ENCODE measurements around the gene CDCA4.

CDCA4 gene

GRCh38 chr14:104969741-104970230, 51.1 kb downstream of the CDCA4 start:
- peaks cover 3% of the 10 kb centered on the region for H3K27me3 ChIP-seq (ENCODE audit: control insufficient read depth, insufficient read depth, low read length)
- H3K36me3 ChIP-seq (ENCODE audit: control insufficient read depth, insufficient read depth, low read length): no peaks in the 10 kb centered on the region
- peak overlapping the region; percentile 97 for H3K27ac ChIP-seq (ENCODE audit: low read depth, low read length)
- no peak overlapping the region for H3K9ac ChIP-seq (ENCODE audit: low read length)
- peak overlapping the region; percentile 65 for H3K4me3 ChIP-seq (ENCODE audit: low read length)
- H3K4me1 ChIP-seq (ENCODE audit: control insufficient read depth, insufficient read depth, low read length): peaks cover 62% of the 10 kb centered on the region

GRCh38 chr14:104968541-104969401, 52.1 kb downstream of the CDCA4 start:
- Histone ChIP-seq H3K27me3 (ENCODE audit: control insufficient read depth, insufficient read depth, low read length) (peaks cover 3% of the 10 kb centered on the region), H3K4me3 (ENCODE audit: low read length) (peak overlapping the region; percentile 65), H3K36me3 (ENCODE audit: control insufficient read depth, insufficient read depth, low read length) (no peaks in the 10 kb centered on the region), H3K27ac (ENCODE audit: low read depth, low read length) (peak overlapping the region; percentile 97), H3K9ac (ENCODE audit: low read length) (no peak overlapping the region), H3K4me1 (ENCODE audit: control insufficient read depth, insufficient read depth, low read length) (peaks cover 54% of the 10 kb centered on the region)

GRCh38 chr14:104968153-104968527, 52.7 kb downstream of the CDCA4 start:
- no peaks in the 10 kb centered on the region for H3K36me3 ChIP-seq (ENCODE audit: control insufficient read depth, insufficient read depth, low read length)
- H3K9ac ChIP-seq (ENCODE audit: low read length): no peak overlapping the region
- H3K4me3 ChIP-seq (ENCODE audit: low read length): peak overlapping the region; percentile 65
- H3K27ac ChIP-seq (ENCODE audit: low read depth, low read length): peak overlapping the region; percentile 97
- H3K27me3 ChIP-seq (ENCODE audit: control insufficient read depth, insufficient read depth, low read length): peaks cover 3% of the 10 kb centered on the region
- peaks cover 49% of the 10 kb centered on the region for H3K4me1 ChIP-seq (ENCODE audit: control insufficient read depth, insufficient read depth, low read length)

- Histone ChIP-seq H3K4me1 (ENCODE audit: control insufficient read depth, insufficient read depth, low read length) (peaks cover 44% of the 10 kb centered on the region), H3K4me3 (ENCODE audit: low read length) (peak overlapping the region; percentile 53), H3K36me3 (ENCODE audit: control insufficient read depth, insufficient read depth, low read length) (no peaks in the 10 kb centered on the region), H3K9ac (ENCODE audit: low read length) (peak overlapping the region; percentile 22), H3K27ac (ENCODE audit: low read depth, low read length) (peak overlapping the region; percentile 97), H3K27me3 (ENCODE audit: control insufficient read depth, insufficient read depth, low read length) (peaks cover 3% of the 10 kb centered on the region)
Measured at GRCh38 chr14:104967386-104968152, 53.3 kb downstream of the CDCA4 start.

- peaks cover 38% of the 10 kb centered on the region for H3K4me1 ChIP-seq (ENCODE audit: control insufficient read depth, insufficient read depth, low read length)
- no peaks in the 10 kb centered on the region for H3K36me3 ChIP-seq (ENCODE audit: control insufficient read depth, insufficient read depth, low read length)
- peak overlapping the region; percentile 53 for H3K4me3 ChIP-seq (ENCODE audit: low read length)
- H3K9ac ChIP-seq (ENCODE audit: low read length): no peak overlapping the region
- peaks cover 3% of the 10 kb centered on the region for H3K27me3 ChIP-seq (ENCODE audit: control insufficient read depth, insufficient read depth, low read length)
- H3K27ac ChIP-seq (ENCODE audit: low read depth, low read length): peak overlapping the region; percentile 97
Measured at GRCh38 chr14:104966981-104967385, 53.9 kb downstream of the CDCA4 start.

- Histone ChIP-seq H3K4me1 (ENCODE audit: control insufficient read depth, insufficient read depth, low read length) (peaks cover 31% of the 10 kb centered on the region), H3K9ac (ENCODE audit: low read length) (no peak overlapping the region), H3K4me3 (ENCODE audit: low read length) (no peak overlapping the region), H3K36me3 (ENCODE audit: control insufficient read depth, insufficient read depth, low read length) (no peaks in the 10 kb centered on the region), H3K27me3 (ENCODE audit: control insufficient read depth, insufficient read depth, low read length) (peaks cover 3% of the 10 kb centered on the region), H3K27ac (ENCODE audit: low read depth, low read length) (peak overlapping the region; percentile 97)
Measured at GRCh38 chr14:104966261-104966865, 54.5 kb downstream of the CDCA4 start.

GRCh38 chr14:104965561-104966231, 55.2 kb downstream of the CDCA4 start:
- Histone ChIP-seq H3K36me3 (ENCODE audit: control insufficient read depth, insufficient read depth, low read length) (no peaks in the 10 kb centered on the region), H3K27ac (ENCODE audit: low read depth, low read length) (peak overlapping the region; percentile 97), H3K4me1 (ENCODE audit: control insufficient read depth, insufficient read depth, low read length) (peaks cover 25% of the 10 kb centered on the region), H3K9ac (ENCODE audit: low read length) (no peak overlapping the region), H3K4me3 (ENCODE audit: low read length) (no peak overlapping the region), H3K27me3 (ENCODE audit: control insufficient read depth, insufficient read depth, low read length) (peaks cover 3% of the 10 kb centered on the region)

GRCh38 chr14:104964546-104964945, 56.3 kb downstream of the CDCA4 start:
- H3K27me3 ChIP-seq (ENCODE audit: control insufficient read depth, insufficient read depth, low read length): peaks cover 3% of the 10 kb centered on the region
- H3K4me1 ChIP-seq (ENCODE audit: control insufficient read depth, insufficient read depth, low read length): peaks cover 24% of the 10 kb centered on the region
- no peaks in the 10 kb centered on the region for H3K36me3 ChIP-seq (ENCODE audit: control insufficient read depth, insufficient read depth, low read length)
- H3K27ac ChIP-seq (ENCODE audit: low read depth, low read length): no peak overlapping the region
- no peak overlapping the region for H3K9ac ChIP-seq (ENCODE audit: low read length)
- no peak overlapping the region for H3K4me3 ChIP-seq (ENCODE audit: low read length)

Data from rectal smooth muscle tissue (tissue), 1 donor.